Activated T-helper 17 cell treated with anti-CD3 and anti-CD28 coated beads, Interleukin-2, amount 50 U/mL, for 72 hours (primary cell): ENCODE data around the gene ENTR1. TPM values are rescaled to one million over a fixed set of nuclear protein-coding genes. Genes with fewer than 3 reads are reported as not detected.

Experiments
- ATAC-seq: fragments of 150-1000 bp; cut with Tn5 transposase; replicated peaks from 2 replicates; pipeline ENCODE4 v1.10.0; 2021; ENCODE audit warnings: mild to moderate bottlenecking, moderate library complexity
- H3K27ac Mint-ChIP-seq: one replicate; pipeline ENCODE4 v1.8.0; 2022; ENCODE audit warnings: mixed read lengths
- H3K27me3 Mint-ChIP-seq: one replicate; pipeline ENCODE4 v1.8.0; 2022; ENCODE audit warnings: mixed read lengths
- H3K36me3 Mint-ChIP-seq: one replicate; pipeline ENCODE4 v1.8.0; 2022; ENCODE audit warnings: low read depth, mild to moderate bottlenecking, mixed read lengths
- H3K4me1 Mint-ChIP-seq: one replicate; pipeline ENCODE4 v1.8.0; 2022; ENCODE audit warnings: mixed read lengths
- H3K4me3 Mint-ChIP-seq: one replicate; pipeline ENCODE4 v1.8.0; 2022; ENCODE audit warnings: mild to moderate bottlenecking, mixed read lengths
- H3K9me3 Mint-ChIP-seq: one replicate; pipeline ENCODE4 v1.8.0; 2022; ENCODE audit warnings: mixed read lengths
- total RNA-seq, 2 donors: library from RNA; stranded (reverse); gene quantifications; one replicate each; pipeline ENCODE4 v1.2.3, GENCODE V29; 2022

ENTR1 gene
- total RNA-seq, 2 donors from 2014 or later: 56.3 to 81.0 TPM

GRCh38 chr9:136443087-136443486 lies 32.7 kb upstream of the ENTR1 start:
- H3K4me1 Mint-ChIP-seq: no peaks in the 10 kb centered on the region
- H3K36me3 Mint-ChIP-seq: peaks cover 74% of the 10 kb centered on the region
- H3K27ac Mint-ChIP-seq: no peak overlapping the region
- no peak for ATAC-seq
- no peak overlapping the region for H3K4me3 Mint-ChIP-seq
- no peaks in the 10 kb centered on the region for H3K27me3 Mint-ChIP-seq
- H3K9me3 Mint-ChIP-seq: no peaks in the 10 kb centered on the region

- no peaks in the 10 kb centered on the region for H3K27me3 Mint-ChIP-seq
- H3K27ac Mint-ChIP-seq: peak overlapping the region; percentile 28
- no peak overlapping the region for H3K4me3 Mint-ChIP-seq
- H3K9me3 Mint-ChIP-seq: no peaks in the 10 kb centered on the region
- H3K36me3 Mint-ChIP-seq: peaks cover 72% of the 10 kb centered on the region
- peaks cover 2% of the 10 kb centered on the region for H3K4me1 Mint-ChIP-seq
- no peak for ATAC-seq
These were observed 31.9 kb upstream of the ENTR1 start for GRCh38 chr9:136442265-136442664.

DNA sequence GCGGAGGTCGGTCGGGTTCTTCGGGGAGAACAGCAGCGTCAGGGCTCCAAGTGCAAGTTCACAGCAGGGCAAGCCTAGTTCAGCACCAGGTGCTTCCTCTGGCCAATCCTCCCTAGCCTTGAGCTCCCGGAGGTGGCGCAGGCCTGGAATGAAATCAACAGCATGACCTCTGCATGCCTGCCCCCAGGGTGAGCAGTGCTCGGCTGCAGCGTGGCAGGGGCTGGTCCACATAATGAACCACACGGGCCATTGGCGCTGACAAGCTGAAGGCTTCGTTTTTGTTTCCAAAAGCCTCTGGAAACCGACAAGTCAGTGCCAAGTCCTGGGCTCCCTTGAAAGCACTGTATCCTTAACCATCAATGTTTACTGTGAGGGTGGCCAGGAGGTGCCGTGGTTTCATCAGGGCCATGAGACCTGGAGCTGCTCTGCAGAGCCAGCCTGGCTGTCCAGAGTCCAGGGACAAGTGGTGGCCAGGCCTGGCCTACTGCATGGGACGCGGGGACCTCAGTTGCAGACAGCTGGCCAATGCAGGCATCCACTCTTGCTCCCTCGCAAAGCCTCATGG lies 31.3 kb upstream of the ENTR1 start:
- no peak for ATAC-seq
- no peaks in the 10 kb centered on the region for H3K27me3 Mint-ChIP-seq
- H3K4me1 Mint-ChIP-seq: peaks cover 7% of the 10 kb centered on the region
- H3K4me3 Mint-ChIP-seq: no peak overlapping the region
- H3K27ac Mint-ChIP-seq: no peak overlapping the region
- H3K36me3 Mint-ChIP-seq: peaks cover 72% of the 10 kb centered on the region
- H3K9me3 Mint-ChIP-seq: no peaks in the 10 kb centered on the region

- Mint-ChIP-seq H3K27me3 (no peaks in the 10 kb centered on the region), H3K27ac (no peak overlapping the region), H3K9me3 (no peaks in the 10 kb centered on the region), H3K4me3 (no peak overlapping the region), H3K4me1 (peaks cover 10% of the 10 kb centered on the region), H3K36me3 (peaks cover 70% of the 10 kb centered on the region)
- no peak for ATAC-seq
These were observed 30.8 kb upstream of the ENTR1 start for GRCh38 chr9:136441191-136441680.

DNA sequence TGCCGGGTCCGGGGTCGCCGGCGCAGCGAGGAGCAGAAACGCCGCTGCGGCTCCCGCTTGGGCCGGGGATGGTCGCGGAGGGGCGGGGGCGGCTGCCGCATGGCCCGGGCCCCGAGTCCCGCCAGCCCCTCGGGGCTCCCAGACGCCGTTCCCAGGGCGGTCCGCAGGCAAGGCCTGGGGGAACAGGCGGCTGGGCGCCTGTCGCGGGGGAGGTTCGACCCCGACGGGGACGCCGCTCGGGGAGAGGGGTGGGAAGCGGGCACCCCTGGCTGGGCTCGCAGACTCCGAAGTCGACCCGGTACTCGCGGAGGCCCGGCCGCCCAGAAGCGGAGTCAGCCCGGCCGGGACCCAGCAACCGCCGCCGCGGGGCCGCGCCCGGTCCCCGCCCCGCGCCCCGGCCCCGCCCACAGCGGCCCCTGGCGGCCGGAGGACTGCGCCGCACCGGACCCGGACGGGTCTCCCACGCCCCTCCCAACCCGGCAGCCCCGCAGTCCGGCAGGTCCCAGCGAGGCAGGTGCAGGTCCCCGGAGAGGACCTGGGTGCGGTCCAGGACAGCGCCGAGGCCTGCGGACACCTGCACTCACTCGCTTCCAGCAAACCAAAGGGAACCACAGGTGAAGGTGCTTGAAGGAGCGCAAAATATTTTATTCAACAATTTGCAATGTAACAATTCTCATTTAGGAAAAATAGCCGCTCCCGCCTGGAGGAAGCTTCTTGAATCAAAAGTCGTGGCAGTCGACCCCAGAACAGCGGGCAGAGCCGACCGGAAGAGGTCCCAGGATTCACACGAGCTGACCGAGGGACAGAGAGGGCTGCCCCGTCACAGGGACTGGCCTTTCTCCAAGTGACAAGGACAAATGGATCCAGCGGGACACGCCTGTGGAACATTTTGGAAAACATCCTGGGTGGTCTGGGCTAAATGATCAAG lies 29.3 kb upstream of the ENTR1 start, which contains the start of gene INPP5E:
Gene INPP5E, minus strand, starts transcription at position 365 of the 928 bp plus-strand sequence. CDS start 426 bp downstream, outside the sequence.
- no peaks in the 10 kb centered on the region for H3K27me3 Mint-ChIP-seq
- H3K4me3 Mint-ChIP-seq: peak within 1 kb of the TSS; percentile 87
- H3K4me1 Mint-ChIP-seq: peaks cover 10% of the 10 kb centered on the region
- no peak within 1 kb of the TSS for H3K27ac Mint-ChIP-seq
- H3K36me3 Mint-ChIP-seq: peaks cover 55% of the 10 kb centered on the region
- H3K9me3 Mint-ChIP-seq: no peaks in the 10 kb centered on the region
- ATAC-seq: peak; percentile 84

DNA sequence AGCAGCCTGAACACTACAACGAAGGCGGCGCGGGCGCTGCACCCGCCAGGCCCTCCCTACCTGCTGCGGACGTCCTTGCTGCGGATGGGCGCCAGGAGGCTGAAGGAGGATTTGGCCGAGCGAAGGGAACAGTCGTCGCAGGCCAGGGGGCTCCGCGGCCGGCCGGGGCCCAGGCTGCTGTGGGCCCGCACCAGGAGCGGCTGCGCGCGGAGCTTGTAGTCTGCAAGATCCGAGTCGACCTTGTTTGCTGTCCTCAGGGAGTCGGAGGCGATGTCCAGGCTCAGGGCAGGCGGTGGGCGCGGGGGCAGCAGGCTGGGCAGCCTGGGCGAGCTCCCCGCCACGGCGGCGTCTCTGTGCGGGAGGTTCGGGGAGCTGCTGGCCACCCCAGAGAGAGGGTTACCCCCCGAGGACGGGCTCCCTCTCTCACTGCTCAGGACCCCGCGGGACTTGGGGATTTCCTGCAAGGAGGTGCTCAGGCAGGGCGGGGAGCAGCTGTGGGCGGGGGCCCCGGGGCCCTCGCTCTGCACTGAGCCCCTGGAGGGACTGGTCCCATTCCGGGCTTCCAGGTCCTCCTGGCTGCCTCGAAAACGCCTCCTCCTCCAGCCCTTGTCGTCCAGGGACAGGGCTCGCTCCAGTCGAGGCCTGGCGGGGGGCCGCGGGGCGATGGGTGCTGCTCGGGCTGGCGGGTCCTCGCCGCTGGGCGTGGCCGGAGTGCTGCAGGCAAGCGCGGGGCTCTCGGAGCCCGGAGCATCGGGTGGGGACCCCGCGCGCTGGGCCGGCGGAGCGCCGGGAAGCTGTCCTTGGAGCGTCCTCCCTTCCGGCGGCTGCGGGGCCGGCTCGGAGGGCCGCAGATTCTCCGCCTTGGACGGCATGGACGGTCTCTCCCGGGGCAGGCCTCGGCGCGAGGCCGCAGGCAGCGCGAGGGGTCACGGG lies 28.4 kb upstream of the ENTR1 start:
- H3K4me1 Mint-ChIP-seq: peaks cover 10% of the 10 kb centered on the region
- peak; percentile 76 for ATAC-seq
- peak overlapping the region; percentile 87 for H3K27ac Mint-ChIP-seq
- peak overlapping the region; percentile 87 for H3K4me3 Mint-ChIP-seq
- H3K27me3 Mint-ChIP-seq: no peaks in the 10 kb centered on the region
- no peaks in the 10 kb centered on the region for H3K9me3 Mint-ChIP-seq
- peaks cover 46% of the 10 kb centered on the region for H3K36me3 Mint-ChIP-seq

DNA sequence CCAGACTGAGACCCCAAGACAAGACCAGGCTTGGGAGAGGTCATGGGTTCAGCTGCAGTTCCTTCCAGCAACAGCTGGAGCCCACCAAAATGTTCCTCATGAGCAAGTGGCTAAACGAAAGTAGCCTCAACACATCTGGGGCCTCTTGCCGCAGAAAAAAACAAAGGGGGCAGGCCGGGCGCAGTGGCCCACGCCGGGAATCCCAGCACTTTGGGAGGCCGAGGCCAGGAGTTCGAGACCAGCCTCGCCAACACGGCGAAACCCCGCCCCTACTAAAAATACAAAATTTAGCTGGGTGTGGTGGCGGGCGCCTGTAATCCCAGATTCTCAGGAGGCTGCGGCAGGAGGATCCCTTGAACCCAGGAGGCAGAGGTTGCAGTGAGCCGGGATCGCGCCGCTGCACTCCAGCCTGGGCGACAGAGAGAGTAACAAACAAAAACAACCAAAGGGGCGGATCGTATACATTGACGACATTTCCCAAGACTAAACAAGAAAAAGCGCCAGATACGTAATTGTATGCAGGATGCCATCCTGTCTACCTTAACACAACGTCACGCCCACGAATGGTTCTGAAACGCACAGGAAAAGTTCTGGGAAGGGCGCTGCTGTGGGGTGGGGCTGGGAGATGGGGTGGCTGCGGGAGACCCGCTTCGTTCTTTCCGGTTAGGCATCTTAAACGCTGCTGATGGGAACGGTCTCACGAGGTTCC lies 27.6 kb upstream of the ENTR1 start:
- Mint-ChIP-seq H3K36me3 (peaks cover 38% of the 10 kb centered on the region), H3K4me1 (peaks cover 10% of the 10 kb centered on the region), H3K9me3 (no peaks in the 10 kb centered on the region), H3K27me3 (no peaks in the 10 kb centered on the region), H3K4me3 (peak overlapping the region; percentile 87), H3K27ac (peak overlapping the region; percentile 87)
- ATAC-seq: no peak

DNA sequence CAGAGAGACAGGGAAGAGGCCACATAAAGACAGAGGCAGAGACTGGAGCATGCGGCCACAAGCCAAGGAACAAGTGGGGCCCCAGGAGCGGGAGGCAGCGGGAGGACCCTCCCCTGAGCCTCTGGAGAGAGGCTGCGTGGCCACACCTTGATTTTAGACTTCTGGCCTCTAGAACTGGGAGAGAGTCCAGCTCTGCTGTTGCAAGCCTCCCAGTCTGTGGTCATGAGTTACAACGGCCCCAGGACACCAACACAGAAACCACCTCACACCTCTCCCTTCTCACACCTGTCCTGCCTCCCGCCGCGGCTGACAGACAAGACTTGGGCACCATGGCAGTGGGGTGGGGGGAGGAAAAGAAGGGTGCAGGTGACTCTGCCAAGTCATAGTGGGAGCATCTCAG lies 27.0 kb upstream of the ENTR1 start:
- ATAC-seq: no peak
- peaks cover 32% of the 10 kb centered on the region for H3K36me3 Mint-ChIP-seq
- H3K27ac Mint-ChIP-seq: peak overlapping the region; percentile 87
- H3K4me3 Mint-ChIP-seq: peak overlapping the region; percentile 87
- H3K4me1 Mint-ChIP-seq: peaks cover 10% of the 10 kb centered on the region
- H3K9me3 Mint-ChIP-seq: no peaks in the 10 kb centered on the region
- no peaks in the 10 kb centered on the region for H3K27me3 Mint-ChIP-seq

- Mint-ChIP-seq H3K4me3 (peak overlapping the region; percentile 87), H3K36me3 (peaks cover 22% of the 10 kb centered on the region)
- ATAC-seq: no peak
These were observed 25.7 kb upstream of the ENTR1 start for GRCh38 chr9:136436055-136436634.

GRCh38 chr9:136434580-136435169 lies 24.3 kb upstream of the ENTR1 start:
- H3K27me3 Mint-ChIP-seq: no peaks in the 10 kb centered on the region
- no peak overlapping the region for H3K4me3 Mint-ChIP-seq
- no peaks in the 10 kb centered on the region for H3K9me3 Mint-ChIP-seq
- H3K27ac Mint-ChIP-seq: no peak overlapping the region
- peaks cover 10% of the 10 kb centered on the region for H3K4me1 Mint-ChIP-seq
- H3K36me3 Mint-ChIP-seq: peaks cover 22% of the 10 kb centered on the region
- ATAC-seq: no peak

More at GRCh38 chr9:136436055-136436634, 25.7 kb upstream of the ENTR1 start:
- Mint-ChIP-seq H3K27ac (no peak overlapping the region), H3K9me3 (no peaks in the 10 kb centered on the region), H3K27me3 (no peaks in the 10 kb centered on the region), H3K4me1 (peaks cover 10% of the 10 kb centered on the region)

DNA sequence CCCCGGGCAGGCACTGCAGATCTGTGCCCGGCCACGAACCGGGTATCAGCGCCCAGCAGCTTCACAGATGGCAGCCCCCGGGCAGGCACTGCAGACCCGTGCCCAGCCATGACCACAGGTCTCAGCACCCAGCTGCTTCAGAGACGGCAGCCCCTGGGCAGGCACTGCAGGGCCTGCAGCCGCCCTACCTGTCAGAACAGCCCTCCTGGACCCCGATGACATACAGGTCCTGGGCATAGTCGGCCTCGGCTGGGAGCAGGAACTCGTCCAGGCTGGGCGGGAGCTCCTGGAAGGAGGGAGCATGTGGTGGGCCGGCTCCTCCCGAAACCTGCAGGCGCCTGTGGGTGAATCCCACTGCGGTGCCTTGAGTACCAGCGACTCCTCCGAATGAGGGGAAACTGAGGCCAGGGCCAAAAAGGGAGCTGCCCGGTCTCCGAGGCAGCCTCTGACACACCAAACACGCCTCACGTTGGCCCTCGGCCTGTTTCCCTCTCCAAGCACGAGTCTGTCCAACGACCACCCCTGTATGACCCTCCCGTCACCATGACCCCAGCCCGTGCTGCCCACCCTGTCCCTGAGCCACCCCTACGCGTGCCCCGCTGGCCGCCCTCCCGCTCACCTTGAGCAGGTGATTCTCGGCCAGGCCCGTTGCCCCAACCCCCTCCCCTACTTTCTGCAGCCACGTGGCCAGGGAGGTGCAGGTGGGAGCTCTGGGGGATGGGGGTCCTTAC lies 23.6 kb upstream of the ENTR1 start:
- Mint-ChIP-seq H3K27me3 (no peaks in the 10 kb centered on the region), H3K9me3 (no peaks in the 10 kb centered on the region), H3K27ac (no peak overlapping the region), H3K4me3 (no peak overlapping the region), H3K4me1 (peaks cover 10% of the 10 kb centered on the region), H3K36me3 (peaks cover 26% of the 10 kb centered on the region)
- no peak for ATAC-seq

GRCh38 chr9:136433043-136433715 lies 22.8 kb upstream of the ENTR1 start:
- Mint-ChIP-seq H3K36me3 (peaks cover 22% of the 10 kb centered on the region), H3K27me3 (no peaks in the 10 kb centered on the region), H3K4me1 (peaks cover 10% of the 10 kb centered on the region), H3K4me3 (no peak overlapping the region), H3K9me3 (no peaks in the 10 kb centered on the region), H3K27ac (no peak overlapping the region)
- no peak for ATAC-seq
